Loucy (cell line): ENCODE data around the gene EEFSEC.

Experiments used
- CTCF ChIP-seq: fragments of 200-600 bp; sonication (generic); conservative IDR thresholded peaks from 2 replicates; pipeline ENCODE4 v1.5.1; 2014; ENCODE audit warnings: mild to moderate bottlenecking, antibody characterized with exemption, low read length
- EZH2phosphoT487 ChIP-seq: fragments of 200-600 bp; IDR thresholded peaks from 2 replicates; pipeline ENCODE4 v1.6.1; 2018; ENCODE audit warnings: antibody characterized with exemption, mild to moderate bottlenecking, moderate library complexity, borderline replicate concordance

- TF ChIP-seq CTCF (no peak), EZH2phosphoT487 (no peak)
Observed at GRCh38 chr3:128321418-128321817, 168.1 kb downstream of the EEFSEC start.
